ENCODE data around the gene EPB41L2.
"Not testable (repeated sequence)": the region's sequence is repeated elsewhere in the genome, so short reads cannot be mapped to it uniquely, and the experiment has no call there.

Gene EPB41L2

GRCh38 chr6:130827247-130828149, 235.5 kb downstream of the EPB41L2 start, which contains the start of gene SMLR1:
TSS of gene SMLR1 (plus strand) at chr6:130827406. CDS start at chr6:130827414, 8 bp downstream.
- no peak for DNase-seq

- no peak for DNase-seq
These were observed 236.4 kb downstream of the EPB41L2 start for GRCh38 chr6:130826442-130827246.

- no peak for DNase-seq
These were observed 237.1 kb downstream of the EPB41L2 start for GRCh38 chr6:130825772-130826441.

- no peak for DNase-seq
These were observed 237.9 kb downstream of the EPB41L2 start for GRCh38 chr6:130824978-130825694.

GRCh38 chr6:130822736-130823135, 240.3 kb downstream of the EPB41L2 start:
- no peak for DNase-seq

GRCh38 chr6:130815200-130816071, 247.6 kb downstream of the EPB41L2 start:
- no peak for DNase-seq

GRCh38 chr6:130814506-130814905, 248.5 kb downstream of the EPB41L2 start:
- DNase-seq = no peak

GRCh38 chr6:130811932-130812331, 251.1 kb downstream of the EPB41L2 start:
- DNase-seq = no peak

- DNase-seq = no peak
These were observed 252.6 kb downstream of the EPB41L2 start for GRCh38 chr6:130810307-130811030.

- not testable (repeated sequence) for DNase-seq
These were observed 261.7 kb downstream of the EPB41L2 start for GRCh38 chr6:130801368-130801767.

GRCh38 chr6:130797061-130797460, 266.0 kb downstream of the EPB41L2 start:
- DNase-seq = no peak

GRCh38 chr6:130796313-130796905, 266.6 kb downstream of the EPB41L2 start:
- DNase-seq = no peak

- DNase-seq = no peak
These were observed 268.3 kb downstream of the EPB41L2 start for GRCh38 chr6:130794738-130795137.

GRCh38 chr6:130794010-130794697, 268.9 kb downstream of the EPB41L2 start:
- peak; percentile 18 for DNase-seq
